ENCODE data around the gene CST5.

- no peak for TF ChIP-seq CTCF (IDR thresholded peaks at IDR 0.05)
- no peak for TF ChIP-seq FOXM1 (IDR thresholded peaks at IDR 0.05; ENCODE audit: low read depth)
- TF ChIP-seq TAF1 (IDR thresholded peaks at IDR 0.05; ENCODE audit: borderline replicate concordance, low read depth, low read length): no peak
- no peak for TF ChIP-seq JUND (IDR thresholded peaks at IDR 0.05)
- TF ChIP-seq POLR2AphosphoS5 (IDR thresholded peaks at IDR 0.05; ENCODE audit: low read depth, low read length): no peak
- TF ChIP-seq, protein P1, sequence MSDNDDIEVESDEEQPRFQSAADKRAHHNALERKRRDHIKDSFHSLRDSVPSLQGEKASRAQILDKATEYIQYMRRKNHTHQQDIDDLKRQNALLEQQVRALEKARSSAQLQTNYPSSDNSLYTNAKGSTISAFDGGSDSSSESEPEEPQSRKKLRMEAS (IDR thresholded peaks at IDR 0.05; ENCODE audit: low read depth): no peak
- TF ChIP-seq, protein P2, sequence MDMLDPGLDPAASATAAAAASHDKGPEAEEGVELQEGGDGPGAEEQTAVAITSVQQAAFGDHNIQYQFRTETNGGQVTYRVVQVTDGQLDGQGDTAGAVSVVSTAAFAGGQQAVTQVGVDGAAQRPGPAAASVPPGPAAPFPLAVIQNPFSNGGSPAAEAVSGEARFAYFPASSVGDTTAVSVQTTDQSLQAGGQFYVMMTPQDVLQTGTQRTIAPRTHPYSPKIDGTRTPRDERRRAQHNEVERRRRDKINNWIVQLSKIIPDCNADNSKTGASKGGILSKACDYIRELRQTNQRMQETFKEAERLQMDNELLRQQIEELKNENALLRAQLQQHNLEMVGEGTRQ (IDR thresholded peaks at IDR 0.05; ENCODE audit: borderline replicate concordance, low read depth, low read length): no peak
- no peak for TF ChIP-seq FOXJ3 (CRISPR knock-in tag; IDR thresholded peaks at IDR 0.05)
- TF ChIP-seq NRF1 (IDR thresholded peaks at IDR 0.05; ENCODE audit: low read depth, low read length): no peak
- TF ChIP-seq GABPA (IDR thresholded peaks at IDR 0.05; ENCODE audit: low read depth): no peak
- TF ChIP-seq, protein P3, sequence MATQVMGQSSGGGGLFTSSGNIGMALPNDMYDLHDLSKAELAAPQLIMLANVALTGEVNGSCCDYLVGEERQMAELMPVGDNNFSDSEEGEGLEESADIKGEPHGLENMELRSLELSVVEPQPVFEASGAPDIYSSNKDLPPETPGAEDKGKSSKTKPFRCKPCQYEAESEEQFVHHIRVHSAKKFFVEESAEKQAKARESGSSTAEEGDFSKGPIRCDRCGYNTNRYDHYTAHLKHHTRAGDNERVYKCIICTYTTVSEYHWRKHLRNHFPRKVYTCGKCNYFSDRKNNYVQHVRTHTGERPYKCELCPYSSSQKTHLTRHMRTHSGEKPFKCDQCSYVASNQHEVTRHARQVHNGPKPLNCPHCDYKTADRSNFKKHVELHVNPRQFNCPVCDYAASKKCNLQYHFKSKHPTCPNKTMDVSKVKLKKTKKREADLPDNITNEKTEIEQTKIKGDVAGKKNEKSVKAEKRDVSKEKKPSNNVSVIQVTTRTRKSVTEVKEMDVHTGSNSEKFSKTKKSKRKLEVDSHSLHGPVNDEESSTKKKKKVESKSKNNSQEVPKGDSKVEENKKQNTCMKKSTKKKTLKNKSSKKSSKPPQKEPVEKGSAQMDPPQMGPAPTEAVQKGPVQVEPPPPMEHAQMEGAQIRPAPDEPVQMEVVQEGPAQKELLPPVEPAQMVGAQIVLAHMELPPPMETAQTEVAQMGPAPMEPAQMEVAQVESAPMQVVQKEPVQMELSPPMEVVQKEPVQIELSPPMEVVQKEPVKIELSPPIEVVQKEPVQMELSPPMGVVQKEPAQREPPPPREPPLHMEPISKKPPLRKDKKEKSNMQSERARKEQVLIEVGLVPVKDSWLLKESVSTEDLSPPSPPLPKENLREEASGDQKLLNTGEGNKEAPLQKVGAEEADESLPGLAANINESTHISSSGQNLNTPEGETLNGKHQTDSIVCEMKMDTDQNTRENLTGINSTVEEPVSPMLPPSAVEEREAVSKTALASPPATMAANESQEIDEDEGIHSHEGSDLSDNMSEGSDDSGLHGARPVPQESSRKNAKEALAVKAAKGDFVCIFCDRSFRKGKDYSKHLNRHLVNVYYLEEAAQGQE (IDR thresholded peaks at IDR 0.05; ENCODE audit: low read depth, low read length): no peak
- no peak for TF ChIP-seq RFX5 (IDR thresholded peaks at IDR 0.05; ENCODE audit: low read length)
- TF ChIP-seq ELF1 (IDR thresholded peaks at IDR 0.05): no peak
- TF ChIP-seq TEAD4 (IDR thresholded peaks at IDR 0.05; ENCODE audit: borderline replicate concordance, insufficient read depth): no peak
Measured at GRCh38 chr20:23923891-23924435, 44.4 kb upstream of the CST5 start.
